GM12891 (cell line): ENCODE data around the gene ARFGEF2.

ENCODE experiments used
- PAX5 ChIP-seq: IDR thresholded peaks from 2 replicates; pipeline ENCODE4 v1.6.1; 2011; ENCODE audit warnings: low read length, moderate library complexity, mild to moderate bottlenecking; ENCODE audit not compliant: insufficient read depth, severe bottlenecking
- POLR2A ChIP-seq: IDR thresholded peaks from 2 replicates; pipeline ENCODE4 v1.6.1; 2011; ENCODE audit warnings: low read depth, low read length, control low read depth
- POLR2AphosphoS5 ChIP-seq: IDR thresholded peaks from 2 replicates; pipeline ENCODE4 v1.6.1; 2011; ENCODE audit warnings: low read depth, low read length, control low read depth
- POU2F2 ChIP-seq: IDR thresholded peaks from 2 replicates; pipeline ENCODE4 v1.6.1; 2011; ENCODE audit warnings: low read depth, mild to moderate bottlenecking, control low read depth, low read length, moderate library complexity
- SPI1 ChIP-seq: IDR thresholded peaks from 2 replicates; pipeline ENCODE4 v1.6.1; 2011; ENCODE audit warnings: low read depth, low read length, control low read depth
- TAF1 ChIP-seq: IDR thresholded peaks from 2 replicates; pipeline ENCODE4 v1.6.1; 2011; ENCODE audit warnings: low read depth, low read length, control low read depth

DNA sequence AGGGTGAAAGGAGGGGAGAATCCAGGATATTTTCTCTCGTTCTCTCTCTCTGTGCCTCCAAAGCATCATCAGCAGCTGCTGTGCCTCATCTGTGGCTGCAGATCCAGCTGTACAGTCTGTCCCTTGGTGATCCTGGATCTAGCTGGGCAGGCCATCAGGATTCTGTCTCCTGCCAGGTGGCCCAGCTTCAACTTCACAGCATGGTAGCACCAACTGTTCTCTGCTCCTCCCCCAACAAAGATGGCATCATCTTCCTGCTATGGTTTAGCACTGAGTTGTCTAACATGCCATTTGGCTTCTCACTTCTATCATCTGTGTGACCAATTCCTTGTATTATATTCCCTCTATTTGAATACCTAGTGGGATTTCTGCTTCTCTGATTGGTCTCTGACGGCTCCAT is 28.6 kb upstream of the ARFGEF2 start:
- no peak for TF ChIP-seq POLR2A
- no peak for TF ChIP-seq POLR2AphosphoS5
- TF ChIP-seq POU2F2, result no peak
- TF ChIP-seq TAF1, result no peak
- no peak for TF ChIP-seq PAX5
- no peak for TF ChIP-seq SPI1
